ENCODE data around the gene PIP5K1B.

DNA sequence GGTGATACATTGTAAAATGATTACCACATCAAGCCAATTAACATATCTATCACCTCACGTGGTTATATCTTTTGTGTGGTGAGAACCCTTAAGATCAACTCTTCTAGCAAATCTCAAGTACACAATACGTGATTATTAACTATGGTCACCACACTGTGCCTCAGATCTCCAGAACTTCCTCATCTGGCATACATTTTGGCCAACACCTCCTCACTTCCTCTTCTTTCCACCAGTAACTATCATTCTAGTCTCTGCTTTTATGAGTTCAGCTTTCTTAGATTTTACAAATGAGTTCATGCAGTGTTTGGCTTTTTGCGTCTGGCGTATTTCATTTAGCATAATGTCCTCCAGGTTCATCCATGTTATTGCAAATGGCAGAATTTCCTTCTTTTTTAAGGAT is 273.0 kb downstream of the PIP5K1B start:
- TF ChIP-seq, protein P1, sequence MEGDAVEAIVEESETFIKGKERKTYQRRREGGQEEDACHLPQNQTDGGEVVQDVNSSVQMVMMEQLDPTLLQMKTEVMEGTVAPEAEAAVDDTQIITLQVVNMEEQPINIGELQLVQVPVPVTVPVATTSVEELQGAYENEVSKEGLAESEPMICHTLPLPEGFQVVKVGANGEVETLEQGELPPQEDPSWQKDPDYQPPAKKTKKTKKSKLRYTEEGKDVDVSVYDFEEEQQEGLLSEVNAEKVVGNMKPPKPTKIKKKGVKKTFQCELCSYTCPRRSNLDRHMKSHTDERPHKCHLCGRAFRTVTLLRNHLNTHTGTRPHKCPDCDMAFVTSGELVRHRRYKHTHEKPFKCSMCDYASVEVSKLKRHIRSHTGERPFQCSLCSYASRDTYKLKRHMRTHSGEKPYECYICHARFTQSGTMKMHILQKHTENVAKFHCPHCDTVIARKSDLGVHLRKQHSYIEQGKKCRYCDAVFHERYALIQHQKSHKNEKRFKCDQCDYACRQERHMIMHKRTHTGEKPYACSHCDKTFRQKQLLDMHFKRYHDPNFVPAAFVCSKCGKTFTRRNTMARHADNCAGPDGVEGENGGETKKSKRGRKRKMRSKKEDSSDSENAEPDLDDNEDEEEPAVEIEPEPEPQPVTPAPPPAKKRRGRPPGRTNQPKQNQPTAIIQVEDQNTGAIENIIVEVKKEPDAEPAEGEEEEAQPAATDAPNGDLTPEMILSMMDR (conservative IDR thresholded peaks at IDR 0.05) = no peak
- no peak for TF ChIP-seq ZFX (IDR thresholded peaks at IDR 0.05)

Data from C4-2B (cell line).